Mucosa of rectum (tissue), 2 donors: ENCODE data around the gene STAM2.
A peak's percentile ranks its signal among the peaks of the same experiment; 100 is the strongest.
"Not testable (repeated sequence)": the region's sequence is repeated elsewhere in the genome, so short reads cannot be mapped to it uniquely, and the experiment has no call there.

Experiments
- H3K27ac ChIP-seq, 2 donors: one replicate each; pipeline ENCODE4 v1.7.0; 2013; ENCODE audit warnings: inconsistent platforms in 2 of 2, low read depth in 2 of 2, low read length in 2 of 2
- H3K27me3 ChIP-seq, 2 donors: one replicate each; pipeline ENCODE4 v1.7.0; 2013; ENCODE audit warnings: low read length in 2 of 2; ENCODE audit not compliant: control insufficient read depth in 2 of 2, insufficient read depth in 2 of 2
- H3K36me3 ChIP-seq, 2 donors: one replicate each; pipeline ENCODE4 v1.7.0; 2013; ENCODE audit warnings: low read length in 2 of 2; ENCODE audit not compliant: control insufficient read depth in 2 of 2, insufficient read depth in 2 of 2
- H3K4me1 ChIP-seq, 2 donors: one replicate each; pipeline ENCODE4 v1.7.0; 2013; ENCODE audit warnings: low read length in 2 of 2, mild to moderate bottlenecking in 1 of 2; ENCODE audit not compliant: control insufficient read depth in 2 of 2, insufficient read depth in 2 of 2
- H3K4me3 ChIP-seq, 2 donors: one replicate each; pipeline ENCODE4 v1.7.0; 2013; ENCODE audit warnings: low read length in 2 of 2
- H3K9ac ChIP-seq, 2 donors: one replicate each; pipeline ENCODE4 v1.7.0; 2013; ENCODE audit warnings: low read length in 2 of 2, low read depth in 1 of 2, mild to moderate bottlenecking in 1 of 2
- H3K9me3 ChIP-seq, 2 donors: one replicate each; pipeline ENCODE4 v1.7.0; 2013; ENCODE audit warnings: low read length in 2 of 2; ENCODE audit not compliant: control insufficient read depth in 2 of 2
- donor health status: healthy.
- donor health status: Normal muscosa, but diverticular disease.

Gene STAM2

DNA sequence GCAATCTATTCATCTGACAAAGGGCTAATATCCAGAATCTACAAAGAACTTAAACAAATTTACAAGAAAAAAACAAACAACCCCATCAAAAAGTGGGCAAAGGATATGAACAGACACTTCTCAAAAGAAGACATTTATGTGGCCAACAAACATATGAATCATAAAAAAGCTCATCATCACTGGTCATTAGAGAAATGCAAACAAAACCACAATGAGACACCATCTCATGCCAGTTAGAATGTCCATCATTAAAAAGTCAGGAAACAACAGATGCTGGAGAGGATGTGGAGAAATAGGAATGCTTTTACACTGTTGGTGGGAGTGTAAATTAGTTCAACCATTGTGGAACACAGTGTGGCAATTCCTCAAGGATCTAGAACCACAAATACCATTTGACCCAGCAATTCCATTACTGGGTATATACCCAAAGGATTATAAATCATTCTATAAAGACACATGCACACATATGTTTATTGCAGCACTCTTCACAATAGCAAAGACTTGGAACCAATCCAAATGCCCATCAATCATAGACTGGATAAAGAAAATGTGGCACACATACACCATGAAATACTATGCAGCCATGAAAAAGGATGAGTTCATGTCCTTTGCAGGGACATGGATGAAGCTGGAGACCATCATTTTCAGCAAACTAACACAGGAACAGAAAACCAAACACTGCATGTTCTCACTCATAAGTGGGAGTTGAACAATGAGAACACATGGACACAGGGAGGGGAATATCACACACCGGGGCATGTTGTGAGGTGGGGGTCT, 22.1 kb upstream of the STAM2 start:
- H3K4me1 ChIP-seq, H3K36me3 ChIP-seq, H3K4me3 ChIP-seq, H3K9ac ChIP-seq, H3K9me3 ChIP-seq, H3K27me3 ChIP-seq, H3K27ac ChIP-seq: not testable (repeated sequence)

- H3K4me1 ChIP-seq: no peaks in the 10 kb centered on the region
- no peak overlapping the region for H3K4me3 ChIP-seq
- no peak overlapping the region for H3K27ac ChIP-seq
- no peaks in the 10 kb centered on the region for H3K36me3 ChIP-seq
- H3K9me3 ChIP-seq: no peaks in the 10 kb centered on the region
- no peaks in the 10 kb centered on the region for H3K27me3 ChIP-seq
- H3K9ac ChIP-seq: no peak overlapping the region
Observed at GRCh38 chr2:152189622-152190495, 14.3 kb upstream of the STAM2 start.

DNA sequence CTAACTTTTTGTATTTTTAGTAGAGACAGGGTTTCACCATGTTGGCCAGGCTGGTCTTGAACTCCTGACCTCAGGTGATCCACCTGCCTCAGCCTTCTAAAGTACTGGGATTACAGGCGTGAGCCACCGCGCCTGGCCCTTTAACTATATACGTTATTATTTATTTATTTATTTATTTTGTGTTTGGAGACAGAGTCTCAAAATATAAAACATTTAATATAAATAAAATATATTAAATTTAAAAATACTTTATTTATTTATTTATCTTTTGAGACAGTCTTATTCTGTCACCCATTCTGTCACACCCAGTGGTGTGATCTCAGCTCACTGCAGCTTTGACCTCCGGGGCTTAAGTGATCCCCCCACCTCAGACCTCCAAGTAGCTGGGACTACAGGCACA, 11.2 kb upstream of the STAM2 start:
- not testable (repeated sequence) for H3K27me3 ChIP-seq, H3K9ac ChIP-seq, H3K27ac ChIP-seq, H3K4me3 ChIP-seq, H3K9me3 ChIP-seq, H3K36me3 ChIP-seq, H3K4me1 ChIP-seq

- no peaks in the 10 kb centered on the region for H3K4me1 ChIP-seq
- no peak overlapping the region for H3K4me3 ChIP-seq
- H3K9me3 ChIP-seq: no peaks in the 10 kb centered on the region
- H3K36me3 ChIP-seq: no peaks in the 10 kb centered on the region
- no peak overlapping the region for H3K27ac ChIP-seq
- no peak overlapping the region for H3K9ac ChIP-seq
- H3K27me3 ChIP-seq: no peaks in the 10 kb centered on the region
Observed at GRCh38 chr2:152186262-152186661, 10.7 kb upstream of the STAM2 start.

GRCh38 chr2:152183401-152184073, 8.0 kb upstream of the STAM2 start:
- Histone ChIP-seq H3K9ac (no peak overlapping the region), H3K36me3 (no peaks in the 10 kb centered on the region), H3K4me1 (no peaks in the 10 kb centered on the region), H3K9me3 (no peaks in the 10 kb centered on the region), H3K4me3 (no peak overlapping the region), H3K27me3 (no peaks in the 10 kb centered on the region), H3K27ac (no peak overlapping the region)

DNA sequence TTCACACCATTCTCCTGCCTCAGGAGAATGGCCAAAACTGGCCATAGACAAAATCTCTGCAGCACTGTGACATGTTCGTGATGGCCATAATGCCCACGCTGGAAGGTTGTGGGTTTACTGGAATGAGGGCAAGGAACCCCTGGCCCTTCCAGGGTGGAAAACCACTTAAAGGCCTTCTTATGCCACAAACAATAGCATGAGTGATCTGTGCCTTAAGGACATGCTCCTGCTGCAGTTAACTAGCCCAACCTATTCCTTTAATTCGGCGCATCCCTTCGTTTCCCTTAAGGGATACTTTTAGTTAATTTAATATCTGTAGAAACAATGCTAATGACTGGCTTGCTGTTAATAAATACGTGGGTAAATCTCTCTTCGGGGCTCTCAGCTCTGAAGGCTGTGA, 2.1 kb upstream of the STAM2 start:
- H3K4me3 ChIP-seq, H3K27me3 ChIP-seq, H3K36me3 ChIP-seq, H3K4me1 ChIP-seq, H3K9me3 ChIP-seq, H3K9ac ChIP-seq, H3K27ac ChIP-seq: not testable (repeated sequence)

DNA sequence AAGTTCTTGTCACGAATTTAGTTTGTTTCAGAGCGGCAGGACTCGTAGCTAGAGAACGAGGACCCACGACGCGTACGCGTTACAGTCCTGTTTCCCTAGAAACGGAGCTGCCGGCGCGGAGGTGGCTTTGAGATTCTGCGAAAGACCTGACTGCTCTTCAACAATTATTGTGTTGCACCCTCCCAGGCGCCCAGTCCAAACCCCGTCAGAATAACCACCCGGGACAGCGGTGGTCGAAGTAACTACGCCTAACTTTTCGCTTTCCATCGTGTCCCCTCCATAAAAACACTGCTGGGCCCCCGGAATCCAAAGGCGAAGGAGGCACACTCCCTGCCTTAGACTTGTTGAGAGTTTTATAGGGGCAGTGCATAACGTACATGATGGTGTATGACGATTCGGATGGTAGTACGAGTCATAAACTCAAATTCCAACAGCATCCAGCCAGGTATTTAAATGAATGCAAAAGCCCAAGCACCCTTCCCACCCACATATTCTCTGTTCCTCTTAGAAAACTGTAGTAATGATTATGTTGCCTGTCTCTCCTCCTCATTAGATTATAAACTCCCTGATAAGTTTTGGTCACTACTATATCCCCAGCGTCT, 651 bp upstream of the STAM2 start:
- Histone ChIP-seq H3K4me3 (peak overlapping the region; percentile 99 to 100), H3K9me3 (no peaks in the 10 kb centered on the region), H3K9ac (peak overlapping the region; percentile 92 to 96), H3K4me1 (peaks cover 7 to 11% of the 10 kb centered on the region in 2 donors), H3K27ac (peak overlapping the region; percentile 97 to 99), H3K36me3 (no peaks in the 10 kb centered on the region), H3K27me3 (no peaks in the 10 kb centered on the region)

- Histone ChIP-seq H3K4me3 (peak overlapping the region; percentile 99 to 100), H3K27me3 (no peaks in the 10 kb centered on the region), H3K27ac (peak overlapping the region; percentile 97 to 99), H3K36me3 (no peaks in the 10 kb centered on the region), H3K9me3 (no peaks in the 10 kb centered on the region), H3K9ac (peak overlapping the region; percentile 96), H3K4me1 (peaks cover 7 to 11% of the 10 kb centered on the region in 2 donors)
Observed at GRCh38 chr2:152175012-152175367, 573 bp downstream of the STAM2 start.

- Histone ChIP-seq H3K9me3 (no peaks in the 10 kb centered on the region), H3K27ac (peak overlapping the region; percentile 97 to 99), H3K4me1 (peaks cover 7 to 11% of the 10 kb centered on the region in 2 donors)
Observed at GRCh38 chr2:152174574-152174973, 989 bp downstream of the STAM2 start.

More at GRCh38 chr2:152174574-152174973, 989 bp downstream of the STAM2 start:
- Histone ChIP-seq H3K27me3 (no peaks in the 10 kb centered on the region), H3K4me3 (peak overlapping the region; percentile 99 to 100), H3K36me3 (no peaks in the 10 kb centered on the region), H3K9ac (peak overlapping the region; percentile 96)
